GM23338 (cell line): ENCODE results near the gene EXOC2. TPM values are rescaled to one million over a fixed set of nuclear protein-coding genes. Genes with fewer than 3 reads are reported as not detected.

Experiments
- ATAC-seq: fragments of 200-7000 bp; cut with Tn5 transposase; 3 replicates; pipeline ENCODE4 v1.9.1; 2020
- DNase-seq: peaks from one replicate; pipeline ENCODE4 v3.0.0-alpha.2; 2015; ENCODE audit warnings: low spot score
- H2AFZ ChIP-seq: fragments of 200-600 bp; sonication (generic); 2 replicates; pipeline ENCODE4 v1.8.0; 2016; ENCODE audit warnings: antibody characterized with exemption, mild to moderate bottlenecking, moderate library complexity
- H3F3A ChIP-seq: fragments of 200-600 bp; sonication (generic); replicated peaks from 2 replicates; pipeline ENCODE4 v1.8.0; 2017; ENCODE audit warnings: antibody characterized with exemption, mixed run types, low read depth
- H3K27ac ChIP-seq: fragments of 200-600 bp; sonication (generic); 2 replicates; pipeline ENCODE4 v1.6.1; 2016; ENCODE audit warnings: low read depth
- H3K27me3 ChIP-seq: fragments of 200-600 bp; sonication (generic); 2 replicates; pipeline ENCODE4 v1.8.0; 2016; ENCODE audit warnings: mild to moderate bottlenecking, mixed run types, moderate library complexity; ENCODE audit not compliant: insufficient read depth
- H3K36me3 ChIP-seq: fragments of 200-600 bp; sonication (generic); 2 replicates; pipeline ENCODE4 v1.8.0; 2016; ENCODE audit warnings: mild to moderate bottlenecking; ENCODE audit not compliant: insufficient read depth
- H3K4me1 ChIP-seq: fragments of 200-600 bp; sonication (generic); 2 replicates; pipeline ENCODE4 v1.8.0; 2016; ENCODE audit warnings: mild to moderate bottlenecking, moderate library complexity; ENCODE audit not compliant: insufficient read depth
- H3K4me2 ChIP-seq: fragments of 200-600 bp; sonication (generic); 2 replicates; pipeline ENCODE4 v1.7.1; 2017; ENCODE audit warnings: mixed run types
- H3K4me3 ChIP-seq: fragments of 200-600 bp; sonication (generic); 2 replicates; pipeline ENCODE4 v1.6.1; 2016; ENCODE audit warnings: mixed run types
- H3K79me2 ChIP-seq: fragments of 200-600 bp; sonication (generic); replicated peaks from 2 replicates; pipeline ENCODE4 v1.8.0; 2017; ENCODE audit warnings: mild to moderate bottlenecking; ENCODE audit not compliant: insufficient read depth
- H3K9me2 ChIP-seq: fragments of 200-600 bp; sonication (generic); 2 replicates; pipeline ENCODE4 v1.8.0; 2017; ENCODE audit not compliant: insufficient read depth
- H4K20me1 ChIP-seq: fragments of 200-600 bp; sonication (generic); replicated peaks from 2 replicates; pipeline ENCODE4 v1.8.0; 2017; ENCODE audit warnings: mild to moderate bottlenecking; ENCODE audit not compliant: insufficient read depth
- H3K27ac Mint-ChIP-seq: 2 replicates; pipeline ENCODE4 v1.8.0; 2020; ENCODE audit warnings: inconsistent platforms, mild to moderate bottlenecking, moderate library complexity, mixed read lengths
- H3K27me3 Mint-ChIP-seq: 3 replicates; pipeline ENCODE4 v1.8.0; 2022; ENCODE audit warnings: low read depth, mild to moderate bottlenecking, moderate library complexity, mixed read lengths, inconsistent platforms; ENCODE audit not compliant: insufficient read depth, poor library complexity
- H3K36me3 Mint-ChIP-seq: 3 replicates; pipeline ENCODE4 v1.8.0; 2021; ENCODE audit warnings: low read depth, mild to moderate bottlenecking, inconsistent platforms, moderate library complexity, mixed read lengths
- H3K4me1 Mint-ChIP-seq: 3 replicates; pipeline ENCODE4 v1.8.0; 2020; ENCODE audit warnings: mild to moderate bottlenecking, inconsistent platforms, mixed read lengths
- H3K4me3 Mint-ChIP-seq: 3 replicates; pipeline ENCODE4 v1.8.0; 2021; ENCODE audit warnings: moderate library complexity, mild to moderate bottlenecking, inconsistent platforms, mixed read lengths
- H3K9me3 Mint-ChIP-seq: 3 replicates; pipeline ENCODE4 v1.8.0; 2020; ENCODE audit warnings: moderate library complexity, mild to moderate bottlenecking, inconsistent platforms, mixed read lengths
- CTCF ChIP-seq, 2 experiments: fragments of 200-600 bp in 1 of 2; sonication (generic) in 1 of 2; conservative IDR thresholded peaks; 2 replicates each; pipeline versions ENCODE4 v1.5.1 to v1.6.1; 2016 to 2017; ENCODE audit warnings: antibody characterized with exemption in 2 of 2, low read depth in 2 of 2, mild to moderate bottlenecking in 2 of 2, moderate library complexity in 1 of 2
- ETS1 ChIP-seq: IDR thresholded peaks from 2 replicates; pipeline ENCODE4 v1.6.1; 2016; ENCODE audit warnings: antibody characterized with exemption
- EZH2 ChIP-seq: fragments of 200-600 bp; sonication (generic); IDR thresholded peaks from one replicate; pipeline ENCODE4 v1.8.0; 2017; ENCODE audit warnings: antibody characterized with exemption, mild to moderate bottlenecking, low read depth; ENCODE audit not compliant: unreplicated experiment
- EZH2phosphoT487 ChIP-seq: fragments of 200-600 bp; sonication (generic); IDR thresholded peaks from one replicate; pipeline ENCODE4 v1.8.1; 2018; ENCODE audit warnings: antibody characterized with exemption; ENCODE audit not compliant: unreplicated experiment
- JUNB ChIP-seq: IDR thresholded peaks from one replicate; pipeline ENCODE4 v1.6.1; 2016; ENCODE audit warnings: antibody characterized with exemption; ENCODE audit not compliant: unreplicated experiment
- ZNF114 ChIP-seq: fragments of 250-450 bp; sonication (Bioruptor Pico); IDR thresholded peaks from 2 replicates; pipeline ENCODE4 v1.5.0; 2020; ENCODE audit warnings: mild to moderate bottlenecking, moderate library complexity
- ZNF331 ChIP-seq: fragments of 250-450 bp; sonication (Bioruptor Pico); IDR thresholded peaks from 2 replicates; pipeline ENCODE4 v1.5.0; 2020; ENCODE audit warnings: low read depth, mild to moderate bottlenecking, moderate library complexity
- polyA plus RNA-seq: library from polyadenylated mRNA; unstranded; fragments of >200 nt; fragmentation: Nextera tagmentation; extraction: Ambion mirVana; gene quantifications from 2 replicates; pipeline ENCODE4 v1.2.1, GENCODE V29; 2016
- total RNA-seq: library from RNA; depleted of rRNA; stranded (reverse); fragments of >200 nt; shearing (Covaris generic); gene quantifications from 2 replicates; pipeline ENCODE4 v1.2.3, GENCODE V29; 2014
- TF ChIP-seq, protein P1 (sequence below): fragments of 250-450 bp; sonication (Bioruptor Pico); IDR thresholded peaks from 2 replicates; pipeline ENCODE4 v1.5.0; 2020; ENCODE audit warnings: mild to moderate bottlenecking, moderate library complexity

Gene EXOC2
- total and polyA plus RNA-seq, 2 experiments from 2014 or later: 28.7 to 93.6 TPM

GRCh38 chr6:722608-723007 lies 29.7 kb upstream of the EXOC2 start:
- Histone ChIP-seq H3K79me2 (no peaks in the 10 kb centered on the region), H3K4me1 (peaks cover 9% of the 10 kb centered on the region; the same call in 1 of the 2 replicates), H3K4me3 (no peak overlapping the region), H3K27me3 (no peaks in the 10 kb centered on the region), H3K36me3 (no peaks in the 10 kb centered on the region), H3K9me2 (no peaks in the 10 kb centered on the region), H4K20me1 (no peaks in the 10 kb centered on the region), H3F3A (no peaks in the 10 kb centered on the region), H2AFZ (no peak overlapping the region), H3K27ac (no peak overlapping the region), H3K4me2 (no peak overlapping the region)
- H3K36me3 Mint-ChIP-seq: no peaks in the 10 kb centered on the region
- DNase-seq (no peak), ATAC-seq (no peak)
- no peak for TF ChIP-seq EZH2phosphoT487
- TF ChIP-seq ZNF114 (CRISPR knock-in tag): no peak
- H3K27me3 Mint-ChIP-seq: peaks cover 5% of the 10 kb centered on the region
- H3K4me3 Mint-ChIP-seq: no peak overlapping the region
- H3K9me3 Mint-ChIP-seq: no peaks in the 10 kb centered on the region
- H3K27ac Mint-ChIP-seq: no peak overlapping the region
- H3K4me1 Mint-ChIP-seq: peaks cover 8% of the 10 kb centered on the region

GRCh38 chr6:722077-722524 lies 29.2 kb upstream of the EXOC2 start:
- H2AFZ ChIP-seq: no peak overlapping the region
- Mint-ChIP-seq H3K4me3 (no peak overlapping the region), H3K4me1 (peaks cover 8% of the 10 kb centered on the region), H3K9me3 (no peaks in the 10 kb centered on the region), H3K36me3 (no peaks in the 10 kb centered on the region), H3K27ac (no peak overlapping the region), H3K27me3 (peaks cover 5% of the 10 kb centered on the region)
- ATAC-seq: peak; percentile 93
- H3K27me3 ChIP-seq: no peaks in the 10 kb centered on the region
- H3K27ac ChIP-seq: no peak overlapping the region
- no peaks in the 10 kb centered on the region for H3K79me2 ChIP-seq
- H3K4me2 ChIP-seq: no peak overlapping the region
- H4K20me1 ChIP-seq: no peaks in the 10 kb centered on the region
- no peaks in the 10 kb centered on the region for H3K9me2 ChIP-seq
- no peaks in the 10 kb centered on the region for H3K36me3 ChIP-seq
- peak; percentile 95 for DNase-seq
- H3F3A ChIP-seq: no peaks in the 10 kb centered on the region
- no peak overlapping the region for H3K4me3 ChIP-seq
- H3K4me1 ChIP-seq: peaks cover 9% of the 10 kb centered on the region; the same call in 1 of the 2 replicates
- TF ChIP-seq ZNF331 (CRISPR knock-in tag): no peak
- peak; percentile 84 to 96 for TF ChIP-seq CTCF (conservative IDR thresholded peaks at IDR 0.05; ENCODE audit: low read depth in 2 of 2)
- no peak for TF ChIP-seq ETS1

- Histone ChIP-seq H3K9me2 (no peaks in the 10 kb centered on the region), H2AFZ (no peak overlapping the region; the same call in 1 of the 2 replicates), H3K36me3 (no peaks in the 10 kb centered on the region), H3K4me3 (no peak overlapping the region), H3K4me1 (peaks cover 9% of the 10 kb centered on the region; the same call in 1 of the 2 replicates), H3K79me2 (no peaks in the 10 kb centered on the region), H3K27ac (no peak overlapping the region), H3F3A (no peaks in the 10 kb centered on the region), H3K27me3 (no peaks in the 10 kb centered on the region), H4K20me1 (no peaks in the 10 kb centered on the region), H3K4me2 (no peak overlapping the region)
- peaks cover 5% of the 10 kb centered on the region for H3K27me3 Mint-ChIP-seq
- DNase-seq: peak; percentile 38
- peak; percentile 51; the same call in 2 of the 3 replicates for ATAC-seq
- no peak overlapping the region for H3K27ac Mint-ChIP-seq
- no peak overlapping the region for H3K4me3 Mint-ChIP-seq
- H3K36me3 Mint-ChIP-seq: no peaks in the 10 kb centered on the region
- no peaks in the 10 kb centered on the region for H3K9me3 Mint-ChIP-seq
- peaks cover 13% of the 10 kb centered on the region for H3K4me1 Mint-ChIP-seq
- TF ChIP-seq, protein P1, sequence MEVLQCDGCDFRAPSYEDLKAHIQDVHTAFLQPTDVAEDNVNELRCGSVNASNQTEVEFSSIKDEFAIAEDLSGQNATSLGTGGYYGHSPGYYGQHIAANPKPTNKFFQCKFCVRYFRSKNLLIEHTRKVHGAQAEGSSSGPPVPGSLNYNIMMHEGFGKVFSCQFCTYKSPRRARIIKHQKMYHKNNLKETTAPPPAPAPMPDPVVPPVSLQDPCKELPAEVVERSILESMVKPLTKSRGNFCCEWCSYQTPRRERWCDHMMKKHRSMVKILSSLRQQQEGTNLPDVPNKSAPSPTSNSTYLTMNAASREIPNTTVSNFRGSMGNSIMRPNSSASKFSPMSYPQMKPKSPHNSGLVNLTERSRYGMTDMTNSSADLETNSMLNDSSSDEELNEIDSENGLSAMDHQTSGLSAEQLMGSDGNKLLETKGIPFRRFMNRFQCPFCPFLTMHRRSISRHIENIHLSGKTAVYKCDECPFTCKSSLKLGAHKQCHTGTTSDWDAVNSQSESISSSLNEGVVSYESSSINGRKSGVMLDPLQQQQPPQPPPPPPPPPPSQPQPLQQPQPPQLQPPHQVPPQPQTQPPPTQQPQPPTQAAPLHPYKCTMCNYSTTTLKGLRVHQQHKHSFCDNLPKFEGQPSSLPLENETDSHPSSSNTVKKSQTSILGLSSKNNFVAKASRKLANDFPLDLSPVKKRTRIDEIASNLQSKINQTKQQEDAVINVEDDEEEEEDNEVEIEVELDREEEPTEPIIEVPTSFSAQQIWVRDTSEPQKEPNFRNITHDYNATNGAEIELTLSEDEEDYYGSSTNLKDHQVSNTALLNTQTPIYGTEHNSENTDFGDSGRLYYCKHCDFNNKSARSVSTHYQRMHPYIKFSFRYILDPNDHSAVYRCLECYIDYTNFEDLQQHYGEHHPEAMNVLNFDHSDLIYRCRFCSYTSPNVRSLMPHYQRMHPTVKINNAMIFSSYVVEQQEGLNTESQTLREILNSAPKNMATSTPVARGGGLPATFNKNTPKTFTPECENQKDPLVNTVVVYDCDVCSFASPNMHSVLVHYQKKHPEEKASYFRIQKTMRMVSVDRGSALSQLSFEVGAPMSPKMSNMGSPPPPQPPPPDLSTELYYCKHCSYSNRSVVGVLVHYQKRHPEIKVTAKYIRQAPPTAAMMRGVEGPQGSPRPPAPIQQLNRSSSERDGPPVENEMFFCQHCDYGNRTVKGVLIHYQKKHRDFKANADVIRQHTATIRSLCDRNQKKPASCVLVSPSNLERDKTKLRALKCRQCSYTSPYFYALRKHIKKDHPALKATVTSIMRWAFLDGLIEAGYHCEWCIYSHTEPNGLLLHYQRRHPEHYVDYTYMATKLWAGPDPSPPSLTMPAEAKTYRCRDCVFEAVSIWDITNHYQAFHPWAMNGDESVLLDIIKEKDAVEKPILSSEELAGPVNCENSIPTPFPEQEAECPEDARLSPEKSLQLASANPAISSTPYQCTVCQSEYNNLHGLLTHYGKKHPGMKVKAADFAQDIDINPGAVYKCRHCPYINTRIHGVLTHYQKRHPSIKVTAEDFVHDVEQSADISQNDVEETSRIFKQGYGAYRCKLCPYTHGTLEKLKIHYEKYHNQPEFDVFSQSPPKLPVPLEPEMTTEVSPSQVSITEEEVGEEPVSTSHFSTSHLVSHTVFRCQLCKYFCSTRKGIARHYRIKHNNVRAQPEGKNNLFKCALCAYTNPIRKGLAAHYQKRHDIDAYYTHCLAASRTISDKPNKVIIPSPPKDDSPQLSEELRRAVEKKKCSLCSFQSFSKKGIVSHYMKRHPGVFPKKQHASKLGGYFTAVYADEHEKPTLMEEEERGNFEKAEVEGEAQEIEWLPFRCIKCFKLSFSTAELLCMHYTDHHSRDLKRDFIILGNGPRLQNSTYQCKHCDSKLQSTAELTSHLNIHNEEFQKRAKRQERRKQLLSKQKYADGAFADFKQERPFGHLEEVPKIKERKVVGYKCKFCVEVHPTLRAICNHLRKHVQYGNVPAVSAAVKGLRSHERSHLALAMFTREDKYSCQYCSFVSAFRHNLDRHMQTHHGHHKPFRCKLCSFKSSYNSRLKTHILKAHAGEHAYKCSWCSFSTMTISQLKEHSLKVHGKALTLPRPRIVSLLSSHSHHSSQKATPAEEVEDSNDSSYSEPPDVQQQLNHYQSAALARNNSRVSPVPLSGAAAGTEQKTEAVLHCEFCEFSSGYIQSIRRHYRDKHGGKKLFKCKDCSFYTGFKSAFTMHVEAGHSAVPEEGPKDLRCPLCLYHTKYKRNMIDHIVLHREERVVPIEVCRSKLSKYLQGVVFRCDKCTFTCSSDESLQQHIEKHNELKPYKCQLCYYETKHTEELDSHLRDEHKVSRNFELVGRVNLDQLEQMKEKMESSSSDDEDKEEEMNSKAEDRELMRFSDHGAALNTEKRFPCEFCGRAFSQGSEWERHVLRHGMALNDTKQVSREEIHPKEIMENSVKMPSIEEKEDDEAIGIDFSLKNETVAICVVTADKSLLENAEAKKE (CRISPR knock-in tag): no peak
- TF ChIP-seq EZH2: no peak
- no peak for TF ChIP-seq JUNB
These were observed 25.4 kb upstream of the EXOC2 start for GRCh38 chr6:718345-718744.
